Neuronal stem cell (in vitro differentiated cells): ENCODE measurements around the gene RALGPS1.

Experiments
- DNase-seq: peaks from one replicate; pipeline ENCODE4 v3.0.0-alpha.2; 2013; ENCODE audit warnings: low spot score
- H2AFZ ChIP-seq: one replicate; pipeline ENCODE4 v1.6.1; 2013; ENCODE audit warnings: mild to moderate bottlenecking, low read length, inconsistent platforms
- H2AK5ac ChIP-seq: 2 replicates; pipeline ENCODE4 v1.6.1; 2013; ENCODE audit warnings: low read depth, mild to moderate bottlenecking, inconsistent platforms, low read length, moderate library complexity, mixed read lengths
- H2BK120ac ChIP-seq: 2 replicates; pipeline ENCODE4 v1.6.1; 2013; ENCODE audit warnings: low read depth, mild to moderate bottlenecking, inconsistent platforms, low read length, moderate library complexity, mixed read lengths
- H2BK12ac ChIP-seq: one replicate; pipeline ENCODE4 v1.6.1; 2013; ENCODE audit warnings: low read length, inconsistent platforms
- H2BK15ac ChIP-seq: 2 replicates; pipeline ENCODE4 v1.6.1; 2013; ENCODE audit warnings: mild to moderate bottlenecking, low read length, inconsistent platforms, mixed read lengths
- H2BK5ac ChIP-seq: one replicate; pipeline ENCODE4 v1.6.1; 2013; ENCODE audit warnings: inconsistent platforms, mild to moderate bottlenecking, low read length, moderate library complexity
- H3K14ac ChIP-seq: one replicate; pipeline ENCODE4 v1.6.1; 2013; ENCODE audit warnings: low read length, inconsistent platforms
- H3K18ac ChIP-seq: 2 replicates; pipeline ENCODE4 v1.6.1; 2013; ENCODE audit warnings: low read length, inconsistent platforms
- H3K23ac ChIP-seq: 2 replicates; pipeline ENCODE4 v1.6.1; 2013; ENCODE audit warnings: low read depth, mild to moderate bottlenecking, mixed read lengths, low read length, inconsistent platforms; ENCODE audit not compliant: poor library complexity
- H3K27ac ChIP-seq: replicated peaks from 3 replicates; pipeline ENCODE4 v1.5.1; 2013; ENCODE audit warnings: low read length, inconsistent platforms
- H3K27me3 ChIP-seq, 3 experiments: 2 replicates each; pipeline ENCODE4 v1.6.1; 2013; ENCODE audit warnings: low read length in 3 of 3, mild to moderate bottlenecking in 2 of 3, inconsistent platforms in 1 of 3, low read depth in 1 of 3, mixed read lengths in 1 of 3, moderate library complexity in 1 of 3; ENCODE audit not compliant: control insufficient read depth in 3 of 3, insufficient read depth in 3 of 3
- H3K36me3 ChIP-seq, 2 donors: replicated peaks in 1 of 2; 2 replicates each; pipeline ENCODE4 v1.6.1; 2013; ENCODE audit warnings: low read length in 2 of 2; ENCODE audit not compliant: control insufficient read depth in 2 of 2, insufficient read depth in 2 of 2
- H3K4ac ChIP-seq: 2 replicates; pipeline ENCODE4 v1.6.1; 2013; ENCODE audit warnings: inconsistent platforms, mild to moderate bottlenecking, low read length, moderate library complexity
- H3K4me1 ChIP-seq, 2 donors: 1 replicate in 1 of 2; 2 replicates in 1 of 2; pipeline ENCODE4 v1.6.1; 2013; ENCODE audit warnings: low read length in 2 of 2, low read depth in 1 of 2; ENCODE audit not compliant: control insufficient read depth in 2 of 2, insufficient read depth in 1 of 2
- H3K4me2 ChIP-seq: one replicate; pipeline ENCODE4 v1.6.1; 2013; ENCODE audit warnings: mild to moderate bottlenecking, low read length, inconsistent platforms; ENCODE audit not compliant: insufficient read depth, poor library complexity, severe bottlenecking
- H3K4me3 ChIP-seq, 2 donors: 2 replicates each; pipeline ENCODE4 v1.5.1; 2013; ENCODE audit warnings: low read length in 2 of 2, mild to moderate bottlenecking in 2 of 2, inconsistent platforms in 1 of 2, moderate library complexity in 1 of 2
- H3K79me1 ChIP-seq: one replicate; pipeline ENCODE4 v1.6.1; 2013; ENCODE audit warnings: low read depth, mild to moderate bottlenecking, inconsistent platforms, low read length, moderate library complexity
- H3K9ac ChIP-seq: one replicate; pipeline ENCODE4 v1.6.1; 2013; ENCODE audit warnings: mild to moderate bottlenecking, low read depth, low read length, inconsistent platforms; ENCODE audit not compliant: poor library complexity
- H3K9me3 ChIP-seq, 2 donors: replicated peaks in 1 of 2; 2 replicates each; pipeline versions ENCODE3 to v1.6.1; 2013; ENCODE audit warnings: low read length in 2 of 2, mild to moderate bottlenecking in 2 of 2, inconsistent platforms in 1 of 2, low read depth in 1 of 2, mixed read lengths in 1 of 2, moderate library complexity in 1 of 2; ENCODE audit not compliant: control insufficient read depth in 2 of 2, insufficient read depth in 1 of 2
- H4K8ac ChIP-seq: one replicate; pipeline ENCODE4 v1.6.1; 2013; ENCODE audit warnings: low read depth, mild to moderate bottlenecking, inconsistent platforms, low read length, moderate library complexity
- H4K91ac ChIP-seq: one replicate; pipeline ENCODE4 v1.6.1; 2013; ENCODE audit warnings: low read length, low read depth, mild to moderate bottlenecking, inconsistent platforms; ENCODE audit not compliant: poor library complexity
- WGBS, 2 donors: extraction: QIAGEN DNeasy Blood & Tissue Kit; methylation state at CpG; one replicate each; pipeline ENCODE4 v1.1.7; 2013; ENCODE audit warnings: missing lambda C conversion rate in 2 of 2, mixed read lengths in 1 of 2; ENCODE audit not compliant: insufficient read length in 2 of 2, insufficient replicate concordance in 1 of 2; ENCODE audit errors: extremely low coverage in 2 of 2; 5-methylcytosine and 5-hydroxymethylcytosine counted together

The RALGPS1 gene

GRCh38 chr9:127119320-127119709 lies 204.7 kb downstream of the RALGPS1 start:
- no peaks in the 10 kb centered on the region for H3K9me3 ChIP-seq
- no peak overlapping the region for H4K8ac ChIP-seq
- no peak overlapping the region for H2BK120ac ChIP-seq
- no peak overlapping the region for H2BK12ac ChIP-seq
- no CpG with 5 or more reads among the region's 4 CpGs for WGBS, 2 donors
- H3K4me3 ChIP-seq: no peak overlapping the region
- no peaks in the 10 kb centered on the region for H3K36me3 ChIP-seq
- no peak overlapping the region for H2AFZ ChIP-seq
- no peak overlapping the region for H2AK5ac ChIP-seq
- H3K27me3 ChIP-seq: peaks cover 0 to 5% (median 0%) of the 10 kb centered on the region in 3 experiments
- no peak overlapping the region for H3K27ac ChIP-seq
- peaks cover 3% of the 10 kb centered on the region for H3K79me1 ChIP-seq
- H3K4me1 ChIP-seq: peaks cover 11 to 27% of the 10 kb centered on the region in 2 donors
- H3K4ac ChIP-seq: no peak overlapping the region
- H3K18ac ChIP-seq: no peak overlapping the region
- H3K14ac ChIP-seq: no peak overlapping the region
- H2BK15ac ChIP-seq: no peak overlapping the region
- H3K9ac ChIP-seq: no peak overlapping the region
- no peak overlapping the region for H2BK5ac ChIP-seq
- H3K23ac ChIP-seq: no peak overlapping the region
- H3K4me2 ChIP-seq: no peak overlapping the region
- no peak for DNase-seq
- H4K91ac ChIP-seq: no peak overlapping the region

- peak overlapping the region; percentile 78 for H2BK15ac ChIP-seq
Observed at GRCh38 chr9:127121628-127122175, 207.1 kb downstream of the RALGPS1 start.

DNA sequence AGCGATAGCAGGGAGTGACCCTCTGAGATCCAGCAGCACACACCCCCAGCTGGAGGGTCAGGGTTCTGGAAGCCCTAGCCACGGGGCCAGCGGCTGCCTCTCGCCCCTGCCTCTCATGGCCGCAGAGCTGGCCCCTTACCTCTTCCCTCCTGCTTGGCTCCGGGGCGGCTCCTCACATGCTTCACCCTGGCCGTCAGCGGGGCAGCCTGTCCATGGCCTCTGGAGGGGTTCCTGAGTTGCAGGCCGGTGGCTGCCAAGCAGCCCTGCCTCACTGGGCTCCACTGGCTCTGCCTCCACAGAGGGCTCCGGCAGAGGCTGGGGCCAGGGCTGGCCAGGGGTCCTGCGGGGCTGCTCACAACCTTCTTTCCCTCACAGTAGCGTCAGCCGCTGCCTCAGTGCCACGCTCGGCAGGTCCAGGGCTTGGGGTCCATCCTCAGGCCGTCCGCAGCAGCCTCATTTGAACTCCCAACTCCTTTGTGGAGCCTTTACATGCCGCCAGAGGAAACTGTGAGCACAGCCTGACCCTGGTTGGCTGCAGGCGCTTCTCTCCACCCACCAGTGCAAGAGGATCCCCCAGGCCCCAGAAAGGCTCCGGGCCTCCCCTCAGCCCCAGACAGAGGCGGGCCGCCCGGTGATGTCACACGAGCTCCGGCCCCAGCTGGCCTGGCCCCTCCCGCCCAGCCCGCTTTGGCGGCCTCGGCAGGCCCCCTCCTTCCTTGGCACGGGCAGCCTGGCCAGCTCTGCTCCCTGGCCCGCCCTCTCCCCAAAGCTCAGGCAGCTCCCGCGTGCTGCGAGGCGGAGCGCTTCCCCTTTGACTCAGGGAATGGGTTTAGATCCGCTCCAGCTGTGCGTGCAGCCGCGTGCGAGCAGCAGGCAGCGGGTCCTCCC lies 207.8 kb downstream of the RALGPS1 start, which contains the start of gene ANGPTL2:
ANGPTL2 (minus strand) TSS at position 460 of the 888 bp plus-strand sequence. CDS start 13,904 bp downstream, outside the sequence.
- no CpG with 5 or more reads among the region's 43 CpGs for WGBS, 2 donors
- Histone ChIP-seq H3K14ac (peak within 1 kb of the TSS; percentile 14), H4K91ac (peak within 1 kb of the TSS; percentile 31), H3K4ac (no peak within 1 kb of the TSS), H2AFZ (peak within 1 kb of the TSS; percentile 91), H3K9ac (peak within 1 kb of the TSS; percentile 81), H3K27ac (peak within 1 kb of the TSS; percentile 54), H3K4me2 (peak within 1 kb of the TSS; percentile 90), H2BK15ac (peak within 1 kb of the TSS; percentile 79), H3K18ac (peak within 1 kb of the TSS; percentile 96), H3K9me3 (no peaks in the 10 kb centered on the region), H2BK120ac (peak within 1 kb of the TSS; percentile 72), H3K4me3 (peak within 1 kb of the TSS; percentile 73 to 79), H2BK5ac (peak within 1 kb of the TSS; percentile 88), H4K8ac (peak within 1 kb of the TSS; percentile 19), H3K27me3 (peaks cover 0 to 5% (median 0%) of the 10 kb centered on the region in 3 experiments), H3K4me1 (peaks cover 3 to 27% of the 10 kb centered on the region in 2 donors), H3K79me1 (peaks cover 3% of the 10 kb centered on the region), H2BK12ac (peak within 1 kb of the TSS; percentile 16), H3K23ac (peak within 1 kb of the TSS; percentile 34), H2AK5ac (peak within 1 kb of the TSS; percentile 72), H3K36me3 (no peaks in the 10 kb centered on the region)
- DNase-seq: peak; percentile 91

More at GRCh38 chr9:127121628-127122175, 207.1 kb downstream of the RALGPS1 start:
- peak; percentile 43 for DNase-seq
- Histone ChIP-seq H3K4me1 (peaks cover 11 to 27% of the 10 kb centered on the region in 2 donors), H3K14ac (peak overlapping the region; percentile 14), H3K27me3 (peaks cover 0 to 5% (median 0%) of the 10 kb centered on the region in 3 experiments), H3K9me3 (no peaks in the 10 kb centered on the region), H2BK12ac (no peak overlapping the region), H3K23ac (peak overlapping the region; percentile 2), H2AFZ (peak overlapping the region; percentile 91), H3K4me3 (peak overlapping the region; percentile 73 to 79), H3K36me3 (no peaks in the 10 kb centered on the region), H4K8ac (peak overlapping the region; percentile 19), H3K27ac (no peak overlapping the region), H4K91ac (no peak overlapping the region), H2BK120ac (peak overlapping the region; percentile 72), H2BK5ac (peak overlapping the region; percentile 88), H3K18ac (peak overlapping the region; percentile 96), H3K4me2 (peak overlapping the region; percentile 90), H2AK5ac (peak overlapping the region; percentile 72), H3K4ac (no peak overlapping the region), H3K79me1 (peaks cover 3% of the 10 kb centered on the region), H3K9ac (peak overlapping the region; percentile 81)
- no CpG with 5 or more reads among the region's 20 CpGs for WGBS, 2 donors
